HG02870 (cell line): ENCODE data around the gene CCDC15.

Experiments
- ATAC-seq: cut with Tn5 transposase; IDR thresholded peaks from one replicate; pipeline ENCODE4 v1.9.1; 2021; ENCODE audit warnings: mild to moderate bottlenecking, moderate library complexity; ENCODE audit not compliant: unreplicated experiment

CCDC15 gene

GRCh38 chr11:125063429-125064043 is 109.5 kb downstream of the CCDC15 start:
- ATAC-seq: peak; percentile 18

GRCh38 chr11:125064070-125064469 is 110.1 kb downstream of the CCDC15 start:
- ATAC-seq: no peak

- no peak for ATAC-seq
Observed at GRCh38 chr11:125068368-125068767, 114.4 kb downstream of the CCDC15 start.

GRCh38 chr11:125069008-125069407 is 115.0 kb downstream of the CCDC15 start:
- no peak for ATAC-seq

GRCh38 chr11:125069796-125070195 is 115.8 kb downstream of the CCDC15 start:
- no peak for ATAC-seq

GRCh38 chr11:125070699-125071254 is 116.8 kb downstream of the CCDC15 start:
- ATAC-seq: peak; percentile 65

GRCh38 chr11:125071435-125071834 is 117.4 kb downstream of the CCDC15 start:
- no peak for ATAC-seq

- no peak for ATAC-seq
Observed at GRCh38 chr11:125071846-125072217, 117.8 kb downstream of the CCDC15 start.

- ATAC-seq: peak; percentile 85
Observed at GRCh38 chr11:125072218-125072960, 118.4 kb downstream of the CCDC15 start.

GRCh38 chr11:125072961-125073590 is 119.1 kb downstream of the CCDC15 start:
- no peak for ATAC-seq

GRCh38 chr11:125073616-125074483 is 119.8 kb downstream of the CCDC15 start:
- ATAC-seq: no peak

GRCh38 chr11:125074511-125075241 is 120.7 kb downstream of the CCDC15 start:
- no peak for ATAC-seq

GRCh38 chr11:125075242-125075625 is 121.2 kb downstream of the CCDC15 start:
- ATAC-seq: no peak

GRCh38 chr11:125075900-125076317 is 121.9 kb downstream of the CCDC15 start:
- no peak for ATAC-seq

GRCh38 chr11:125076378-125076945 is 122.5 kb downstream of the CCDC15 start:
- ATAC-seq: no peak

GRCh38 chr11:125078016-125078415 is 124.0 kb downstream of the CCDC15 start:
- ATAC-seq: no peak

GRCh38 chr11:125078516-125079140 is 124.6 kb downstream of the CCDC15 start:
- ATAC-seq: no peak

- no peak for ATAC-seq
Observed at GRCh38 chr11:125079151-125079877, 125.3 kb downstream of the CCDC15 start.
